Cardiac fibroblast (primary cell): Measurements from ENCODE around the gene NFYA.
"Not testable (repeated sequence)": the region's sequence is repeated elsewhere in the genome, so short reads cannot be mapped to it uniquely, and the experiment has no call there.

Experiments
- DNase-seq, 2 donors: peaks; one replicate each; pipeline versions ENCODE4 v3.0.0 to v3.0.0-alpha.2; 2010; ENCODE audit warnings: low read depth in 2 of 2
- H3K4me3 ChIP-seq, 2 donors: replicated peaks in 1 of 2; 1 replicate in 1 of 2; 2 replicates in 1 of 2; pipeline ENCODE4 v1.5.1; 2011; ENCODE audit warnings: low read depth in 2 of 2, low read length in 2 of 2, mild to moderate bottlenecking in 2 of 2, moderate library complexity in 1 of 2
- TF ChIP-seq, protein P1 (sequence below): IDR thresholded peaks from one replicate; pipeline ENCODE4 v1.5.1; 2011; ENCODE audit warnings: low read depth, mild to moderate bottlenecking, low read length, inconsistent platforms

The NFYA gene

DNA sequence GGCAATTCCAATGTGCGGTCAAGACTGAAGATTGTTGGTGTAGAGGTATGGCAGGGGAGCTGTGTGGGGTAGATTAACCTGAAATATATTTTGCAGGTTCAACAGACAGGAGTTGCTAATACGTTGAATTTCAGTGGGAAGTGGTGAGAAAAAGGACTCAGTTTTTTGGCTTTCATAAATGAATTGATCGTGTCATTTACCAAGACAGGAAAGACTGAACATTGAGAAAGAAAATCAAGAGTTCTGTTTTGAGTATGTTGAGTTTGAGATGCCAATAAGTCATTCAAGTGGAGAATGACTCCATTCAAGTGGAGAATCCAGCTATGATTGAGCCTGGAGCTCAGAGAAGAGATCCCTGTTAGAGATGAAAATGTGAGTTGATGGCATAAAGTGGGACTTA lies 31.1 kb downstream of the NFYA start:
- TF ChIP-seq, protein P1, sequence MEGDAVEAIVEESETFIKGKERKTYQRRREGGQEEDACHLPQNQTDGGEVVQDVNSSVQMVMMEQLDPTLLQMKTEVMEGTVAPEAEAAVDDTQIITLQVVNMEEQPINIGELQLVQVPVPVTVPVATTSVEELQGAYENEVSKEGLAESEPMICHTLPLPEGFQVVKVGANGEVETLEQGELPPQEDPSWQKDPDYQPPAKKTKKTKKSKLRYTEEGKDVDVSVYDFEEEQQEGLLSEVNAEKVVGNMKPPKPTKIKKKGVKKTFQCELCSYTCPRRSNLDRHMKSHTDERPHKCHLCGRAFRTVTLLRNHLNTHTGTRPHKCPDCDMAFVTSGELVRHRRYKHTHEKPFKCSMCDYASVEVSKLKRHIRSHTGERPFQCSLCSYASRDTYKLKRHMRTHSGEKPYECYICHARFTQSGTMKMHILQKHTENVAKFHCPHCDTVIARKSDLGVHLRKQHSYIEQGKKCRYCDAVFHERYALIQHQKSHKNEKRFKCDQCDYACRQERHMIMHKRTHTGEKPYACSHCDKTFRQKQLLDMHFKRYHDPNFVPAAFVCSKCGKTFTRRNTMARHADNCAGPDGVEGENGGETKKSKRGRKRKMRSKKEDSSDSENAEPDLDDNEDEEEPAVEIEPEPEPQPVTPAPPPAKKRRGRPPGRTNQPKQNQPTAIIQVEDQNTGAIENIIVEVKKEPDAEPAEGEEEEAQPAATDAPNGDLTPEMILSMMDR = no peak
- no peak for DNase-seq
- H3K4me3 ChIP-seq = no peak overlapping the region

DNA sequence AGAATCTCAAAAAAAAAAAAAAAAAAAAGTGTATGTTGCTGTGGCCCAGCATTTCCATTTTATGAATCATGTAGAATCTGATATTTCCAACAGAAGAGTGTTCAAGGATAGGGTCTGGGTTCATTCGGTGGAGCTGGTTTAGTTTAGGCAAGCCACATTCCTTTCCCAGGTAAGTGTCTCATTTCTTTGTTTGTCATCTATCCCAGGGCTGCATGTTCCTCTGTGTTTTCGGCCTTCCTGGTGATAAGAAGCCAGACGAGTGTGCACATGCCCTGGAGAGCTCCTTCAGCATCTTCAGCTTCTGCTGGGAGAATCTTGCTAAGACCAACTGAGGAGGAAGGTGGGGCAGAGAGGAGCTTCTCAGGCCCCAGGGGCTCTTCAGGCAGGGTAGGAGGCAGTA lies 38.2 kb downstream of the NFYA start:
- DNase-seq = no peak
- H3K4me3 ChIP-seq = no peak overlapping the region
- TF ChIP-seq, protein P1 = no peak

DNA sequence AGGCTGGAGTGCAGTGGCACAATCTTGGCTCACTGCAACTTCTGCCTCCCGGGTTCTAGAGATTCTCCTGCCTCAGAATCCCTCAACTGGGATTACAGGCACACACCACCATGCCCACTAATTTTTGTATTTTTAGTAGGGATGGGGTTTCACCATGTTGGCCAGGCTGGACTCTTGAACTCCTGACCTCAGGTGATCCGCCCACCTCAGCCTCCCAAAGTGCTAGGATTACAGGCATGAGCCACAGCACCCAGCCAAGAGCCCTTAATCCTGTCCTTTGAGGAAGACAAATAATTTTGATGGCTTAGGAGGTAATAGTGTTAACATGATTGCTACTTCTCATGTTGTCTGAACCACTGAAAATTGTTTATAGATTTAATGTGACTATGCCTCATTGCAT lies 42.3 kb downstream of the NFYA start:
- H3K4me3 ChIP-seq, DNase-seq: not testable (repeated sequence)

DNA sequence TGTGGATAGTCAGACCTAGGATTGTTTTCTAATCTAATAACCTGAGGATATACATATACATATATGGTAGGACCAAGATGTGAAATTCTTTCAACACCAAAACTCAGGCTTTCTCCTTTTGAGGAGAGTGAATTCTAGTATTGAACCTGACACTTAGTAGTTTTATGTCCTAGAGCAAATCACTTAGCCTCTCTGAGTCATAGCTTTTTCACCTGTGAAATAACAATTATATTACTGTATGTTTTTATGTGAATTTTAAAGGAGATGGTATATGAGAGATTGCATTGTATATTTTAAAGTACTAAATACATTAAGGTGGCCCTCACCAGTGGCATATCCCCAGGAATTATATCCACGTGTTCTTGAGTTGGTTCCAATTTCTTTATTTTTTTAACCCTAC lies 46.7 kb downstream of the NFYA start:
- TF ChIP-seq, protein P1 = no peak
- no peak overlapping the region for H3K4me3 ChIP-seq
- DNase-seq = no peak

DNA sequence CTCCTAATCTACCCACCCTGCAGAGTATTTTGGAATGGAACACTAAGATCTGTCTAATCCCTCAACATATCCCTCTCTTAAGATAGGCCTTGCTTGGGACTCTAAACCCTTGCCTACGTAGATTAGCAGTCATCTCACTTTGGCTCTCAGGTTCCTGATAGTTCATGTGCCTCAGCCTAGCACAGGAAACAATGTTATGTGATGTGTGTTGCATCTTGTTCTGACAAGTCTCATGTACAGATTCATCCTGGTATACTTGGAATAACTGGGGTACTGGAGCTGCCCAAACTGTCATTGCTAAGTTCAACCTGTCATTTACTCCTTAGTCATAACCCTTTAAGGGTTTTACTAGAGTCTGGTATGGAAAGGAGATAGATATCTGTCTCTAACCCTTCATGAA lies 47.3 kb downstream of the NFYA start:
- no peak overlapping the region for H3K4me3 ChIP-seq
- no peak for DNase-seq
- TF ChIP-seq, protein P1 = no peak

DNA sequence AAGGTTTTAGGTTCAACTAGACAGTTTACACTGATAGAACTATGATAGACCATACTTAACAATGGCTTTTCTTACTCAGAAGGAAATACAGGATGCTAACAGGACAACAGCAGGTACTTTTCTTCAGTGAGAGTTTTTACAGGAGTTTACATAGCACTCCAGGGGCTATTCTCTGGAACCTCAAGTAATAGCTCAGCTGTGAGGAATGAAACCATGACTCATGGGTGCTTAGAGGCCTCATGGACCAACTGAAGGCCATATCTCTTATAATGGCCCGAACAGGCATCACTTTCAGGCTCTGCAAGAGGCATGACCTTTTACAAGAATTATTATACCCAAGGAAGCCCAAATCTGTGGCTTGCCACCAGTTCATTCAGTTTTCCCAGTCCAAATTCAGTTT lies 49.6 kb downstream of the NFYA start:
- H3K4me3 ChIP-seq = no peak overlapping the region
- peak in 1 of 2 donors; percentile 28 for DNase-seq
- TF ChIP-seq, protein P1 = no peak

DNA sequence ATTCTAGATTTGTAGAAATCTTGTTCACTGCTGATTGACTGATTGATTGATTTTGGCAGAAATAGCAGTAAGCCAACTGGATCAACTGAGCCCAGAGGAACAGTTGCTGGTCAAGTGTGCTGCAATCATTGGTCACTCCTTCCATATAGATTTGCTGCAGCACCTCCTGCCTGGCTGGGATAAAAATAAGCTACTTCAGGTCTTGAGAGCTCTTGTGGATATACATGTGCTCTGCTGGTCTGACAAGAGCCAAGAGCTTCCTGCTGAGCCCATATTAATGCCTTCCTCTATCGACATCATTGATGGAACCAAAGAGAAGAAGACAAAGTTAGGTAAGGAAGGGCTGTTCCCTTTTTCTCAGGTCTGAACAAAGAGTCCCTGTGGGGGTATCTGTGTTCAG lies 50.1 kb downstream of the NFYA start:
- no peak overlapping the region for H3K4me3 ChIP-seq
- DNase-seq = no peak
- TF ChIP-seq, protein P1 = no peak

DNA sequence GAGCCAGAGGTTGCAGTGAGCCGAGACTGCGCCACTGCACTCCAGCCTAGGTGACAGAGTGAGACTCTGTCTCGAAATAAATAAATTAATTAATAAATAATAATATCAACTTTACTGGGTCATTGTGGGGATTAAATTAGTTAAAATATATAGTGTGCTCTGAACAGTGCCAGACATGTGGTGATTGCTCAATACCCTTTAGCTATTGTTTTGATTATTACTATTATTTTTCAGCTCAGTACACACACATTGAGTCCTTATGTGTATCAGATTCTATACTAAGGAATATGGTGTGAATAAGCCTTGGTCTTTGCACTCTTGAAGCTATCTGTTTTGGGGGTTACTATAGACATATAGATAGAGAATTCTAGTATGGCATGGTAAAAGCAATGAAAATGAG lies 52.5 kb downstream of the NFYA start:
- no peak overlapping the region for H3K4me3 ChIP-seq
- no peak for DNase-seq
- TF ChIP-seq, protein P1 = no peak
